ENCODE data around the gene NEMP2.

GRCh38 chr2:190526105-190526750, 8.3 kb downstream of the NEMP2 start:
- TF ChIP-seq, protein P1, sequence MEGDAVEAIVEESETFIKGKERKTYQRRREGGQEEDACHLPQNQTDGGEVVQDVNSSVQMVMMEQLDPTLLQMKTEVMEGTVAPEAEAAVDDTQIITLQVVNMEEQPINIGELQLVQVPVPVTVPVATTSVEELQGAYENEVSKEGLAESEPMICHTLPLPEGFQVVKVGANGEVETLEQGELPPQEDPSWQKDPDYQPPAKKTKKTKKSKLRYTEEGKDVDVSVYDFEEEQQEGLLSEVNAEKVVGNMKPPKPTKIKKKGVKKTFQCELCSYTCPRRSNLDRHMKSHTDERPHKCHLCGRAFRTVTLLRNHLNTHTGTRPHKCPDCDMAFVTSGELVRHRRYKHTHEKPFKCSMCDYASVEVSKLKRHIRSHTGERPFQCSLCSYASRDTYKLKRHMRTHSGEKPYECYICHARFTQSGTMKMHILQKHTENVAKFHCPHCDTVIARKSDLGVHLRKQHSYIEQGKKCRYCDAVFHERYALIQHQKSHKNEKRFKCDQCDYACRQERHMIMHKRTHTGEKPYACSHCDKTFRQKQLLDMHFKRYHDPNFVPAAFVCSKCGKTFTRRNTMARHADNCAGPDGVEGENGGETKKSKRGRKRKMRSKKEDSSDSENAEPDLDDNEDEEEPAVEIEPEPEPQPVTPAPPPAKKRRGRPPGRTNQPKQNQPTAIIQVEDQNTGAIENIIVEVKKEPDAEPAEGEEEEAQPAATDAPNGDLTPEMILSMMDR (conservative IDR thresholded peaks at IDR 0.05 in 1 of 2, IDR thresholded peaks at IDR 0.05 in 1 of 2; ENCODE audit: extremely low read depth in 1 of 2, insufficient read depth in 1 of 2, low read depth in 1 of 2, low read length in 2 of 2) = no peak
- no peak for TF ChIP-seq EZH2 (IDR thresholded peaks at IDR 0.05; ENCODE audit: borderline replicate concordance, low read length)
